ENCODE results near the gene EHD1.

Gene EHD1

DNA sequence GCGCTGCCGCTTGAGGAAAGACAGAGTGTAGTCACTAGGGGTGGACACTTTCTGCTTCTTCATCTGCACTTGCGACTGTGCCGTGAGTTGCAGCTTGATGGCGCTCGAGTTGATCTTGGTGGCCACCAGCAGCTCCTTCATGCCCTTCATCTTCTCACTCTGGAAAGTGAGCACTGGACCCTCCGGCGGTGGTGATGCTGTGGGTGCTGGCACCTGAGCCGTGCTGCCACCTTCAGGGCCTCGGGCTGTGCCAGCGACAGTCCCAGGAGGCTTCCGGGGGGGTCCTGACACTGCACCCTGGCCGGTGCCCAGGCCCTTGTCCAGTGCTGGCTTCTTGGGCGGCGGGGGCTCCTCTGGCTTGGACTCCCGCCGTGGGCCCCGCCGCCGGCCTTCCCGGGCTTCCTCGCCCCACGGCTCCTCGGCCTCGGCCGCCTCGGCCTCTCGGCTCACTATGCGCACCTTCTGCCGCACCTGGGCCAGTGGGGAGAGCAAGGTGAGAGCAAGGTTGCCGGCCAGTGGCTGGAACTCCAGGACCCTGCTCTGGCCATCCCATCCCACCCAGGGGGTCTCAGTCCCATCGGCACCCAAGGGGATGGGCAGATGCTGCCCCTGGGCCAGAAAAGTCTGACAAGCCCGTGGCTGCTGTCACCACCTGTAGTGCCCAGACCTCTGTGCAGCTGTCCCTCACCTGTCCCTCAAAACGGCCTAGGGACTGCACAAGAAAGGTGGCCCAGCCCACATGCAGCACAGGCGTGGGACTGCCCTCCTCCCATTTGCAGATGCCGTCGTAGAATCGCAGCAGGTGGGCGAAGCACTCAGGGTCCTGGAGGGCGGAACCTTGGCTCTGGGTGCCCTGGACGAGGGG, 73.8 kb downstream of the EHD1 start:
- no peak for DNase-seq (ENCODE audit: extremely low read depth, insufficient read length)
- H3K36me3 ChIP-seq (ENCODE audit: control insufficient read depth, insufficient read depth, low read length), result peaks cover 11% of the 10 kb centered on the region
- no peaks in the 10 kb centered on the region for H3K27me3 ChIP-seq (replicated peaks; ENCODE audit: control insufficient read depth, insufficient read depth, low read length)
- TF ChIP-seq, protein P1, sequence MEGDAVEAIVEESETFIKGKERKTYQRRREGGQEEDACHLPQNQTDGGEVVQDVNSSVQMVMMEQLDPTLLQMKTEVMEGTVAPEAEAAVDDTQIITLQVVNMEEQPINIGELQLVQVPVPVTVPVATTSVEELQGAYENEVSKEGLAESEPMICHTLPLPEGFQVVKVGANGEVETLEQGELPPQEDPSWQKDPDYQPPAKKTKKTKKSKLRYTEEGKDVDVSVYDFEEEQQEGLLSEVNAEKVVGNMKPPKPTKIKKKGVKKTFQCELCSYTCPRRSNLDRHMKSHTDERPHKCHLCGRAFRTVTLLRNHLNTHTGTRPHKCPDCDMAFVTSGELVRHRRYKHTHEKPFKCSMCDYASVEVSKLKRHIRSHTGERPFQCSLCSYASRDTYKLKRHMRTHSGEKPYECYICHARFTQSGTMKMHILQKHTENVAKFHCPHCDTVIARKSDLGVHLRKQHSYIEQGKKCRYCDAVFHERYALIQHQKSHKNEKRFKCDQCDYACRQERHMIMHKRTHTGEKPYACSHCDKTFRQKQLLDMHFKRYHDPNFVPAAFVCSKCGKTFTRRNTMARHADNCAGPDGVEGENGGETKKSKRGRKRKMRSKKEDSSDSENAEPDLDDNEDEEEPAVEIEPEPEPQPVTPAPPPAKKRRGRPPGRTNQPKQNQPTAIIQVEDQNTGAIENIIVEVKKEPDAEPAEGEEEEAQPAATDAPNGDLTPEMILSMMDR (IDR thresholded peaks at IDR 0.05; ENCODE audit: insufficient read depth, low read length, poor library complexity, severe bottlenecking), result no peak
- no peak overlapping the region for H3K4me3 ChIP-seq (replicated peaks; ENCODE audit: low read depth, low read length)

DNA sequence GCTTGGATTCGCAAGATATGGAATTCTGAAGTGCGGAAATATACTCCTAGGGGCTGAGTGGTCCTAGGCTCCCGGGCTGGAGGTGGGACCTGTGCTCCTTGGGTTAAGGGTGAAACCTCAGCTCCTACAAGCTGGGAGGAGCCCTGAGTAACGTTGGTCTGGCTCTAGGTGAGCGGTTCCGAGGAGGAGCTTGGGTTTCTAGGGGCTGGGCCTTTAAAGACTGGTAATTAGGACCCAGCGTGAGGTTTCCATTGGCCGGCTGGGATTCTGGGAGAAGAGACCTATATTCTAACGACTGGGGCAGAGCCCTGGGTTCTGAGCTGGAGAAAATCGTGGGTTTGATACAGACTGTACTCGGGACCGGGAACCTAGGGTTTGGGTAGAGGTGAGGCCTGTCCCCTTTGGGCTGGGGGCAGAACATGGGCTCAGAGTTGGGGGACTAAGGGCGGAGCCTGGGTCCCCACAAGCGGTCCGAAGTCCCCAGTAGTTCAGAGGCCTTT, 74.5 kb downstream of the EHD1 start:
- Histone ChIP-seq H3K27me3 (replicated peaks; ENCODE audit: control insufficient read depth, insufficient read depth, low read length) (no peaks in the 10 kb centered on the region), H3K4me3 (replicated peaks; ENCODE audit: low read depth, low read length) (peak overlapping the region; percentile 73), H3K36me3 (ENCODE audit: control insufficient read depth, insufficient read depth, low read length) (peaks cover 14% of the 10 kb centered on the region)
- TF ChIP-seq, protein P1 (IDR thresholded peaks at IDR 0.05; ENCODE audit: insufficient read depth, low read length, poor library complexity, severe bottlenecking), result no peak
- DNase-seq (ENCODE audit: extremely low read depth, insufficient read length), result no peak

DNA sequence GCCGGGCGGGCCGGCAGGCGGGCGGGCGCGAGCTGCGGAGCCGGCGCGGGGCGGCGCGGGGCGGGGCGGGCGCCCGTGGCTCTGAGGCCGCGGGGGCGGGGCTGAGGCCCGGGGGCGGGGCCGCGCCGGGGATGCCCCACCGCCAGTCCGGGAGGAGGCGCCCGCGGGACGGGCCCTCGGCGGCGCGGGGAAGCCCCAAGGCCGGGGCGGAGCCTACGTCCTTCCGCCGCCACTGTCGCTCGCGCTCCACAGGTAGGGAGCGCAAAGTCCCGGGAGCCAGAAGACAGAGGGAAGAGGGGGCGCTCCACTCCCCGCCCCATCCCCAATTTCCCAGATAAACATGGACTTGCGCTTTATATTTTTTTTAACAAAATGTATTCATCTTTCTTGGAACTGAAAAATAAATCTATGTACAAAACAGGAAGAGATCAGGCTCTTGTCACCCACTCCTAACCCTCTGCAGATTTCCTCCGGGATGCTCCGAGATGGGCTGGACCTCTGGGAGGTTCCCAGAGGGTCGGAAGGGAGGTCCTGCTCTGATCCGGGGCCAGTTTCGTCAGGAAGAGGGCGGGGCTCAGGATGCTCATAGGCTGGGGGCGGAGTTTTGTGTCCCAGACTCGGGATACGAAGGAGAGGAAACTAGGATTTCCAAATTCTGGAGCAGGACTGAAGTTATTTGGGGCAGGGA, 75.1 kb downstream of the EHD1 start, which contains the start of gene MAP4K2:
Gene MAP4K2 (minus strand): TSS at position 57 of the 688 bp plus-strand sequence. CDS start 65 bp downstream, outside the sequence.
- peak; percentile 86 for DNase-seq (ENCODE audit: extremely low read depth, insufficient read length)
- H3K36me3 ChIP-seq (ENCODE audit: control insufficient read depth, insufficient read depth, low read length), result peaks cover 15% of the 10 kb centered on the region
- TF ChIP-seq, protein P1 (IDR thresholded peaks at IDR 0.05; ENCODE audit: insufficient read depth, low read length, poor library complexity, severe bottlenecking), result peak; percentile 6
- H3K27me3 ChIP-seq (replicated peaks; ENCODE audit: control insufficient read depth, insufficient read depth, low read length), result no peaks in the 10 kb centered on the region
- H3K4me3 ChIP-seq (replicated peaks; ENCODE audit: low read depth, low read length), result peak within 1 kb of the TSS; percentile 84

DNA sequence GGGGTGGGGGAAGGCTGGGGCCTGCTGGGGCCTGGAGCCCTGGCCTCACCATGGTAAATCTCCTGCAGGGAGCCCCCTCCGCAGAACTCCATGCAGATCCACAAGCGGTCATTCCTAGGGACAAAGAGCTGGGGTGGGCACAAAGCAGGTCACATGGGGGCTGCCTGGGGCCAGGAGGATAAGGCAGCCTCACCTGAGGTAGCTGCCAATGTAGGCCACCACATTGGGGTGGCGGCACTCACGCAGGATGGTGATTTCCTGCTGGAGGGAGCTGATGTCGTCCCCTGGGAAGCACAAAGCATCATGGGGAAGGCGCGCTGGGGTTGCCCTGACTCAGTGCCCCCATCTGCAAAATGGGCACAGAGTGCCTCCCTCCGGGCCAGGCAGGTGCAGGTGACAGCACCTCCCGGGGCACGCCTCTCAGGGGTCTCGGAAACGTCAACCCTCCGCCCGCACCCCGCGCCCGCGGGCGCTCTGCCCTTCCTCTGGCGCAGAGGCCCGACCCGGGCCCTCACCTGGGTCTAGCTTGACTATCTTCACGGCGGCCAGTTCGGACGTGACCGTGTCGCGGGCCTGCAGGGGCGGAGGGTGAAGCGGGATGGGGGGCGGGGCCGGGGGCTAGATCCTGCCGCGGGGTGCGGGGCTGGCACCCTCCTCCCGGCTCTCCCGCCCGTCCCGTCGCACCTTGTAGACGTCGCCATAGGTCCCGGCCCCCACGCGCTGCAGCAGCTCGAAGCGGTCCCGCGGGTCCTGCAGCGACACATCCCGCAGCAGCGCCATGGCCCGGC, 75.9 kb downstream of the EHD1 start:
- peak; percentile 62 for DNase-seq (ENCODE audit: extremely low read depth, insufficient read length)
- peak overlapping the region; percentile 84 for H3K4me3 ChIP-seq (replicated peaks; ENCODE audit: low read depth, low read length)
- TF ChIP-seq, protein P1 (IDR thresholded peaks at IDR 0.05; ENCODE audit: insufficient read depth, low read length, poor library complexity, severe bottlenecking), result no peak
- no peaks in the 10 kb centered on the region for H3K27me3 ChIP-seq (replicated peaks; ENCODE audit: control insufficient read depth, insufficient read depth, low read length)
- H3K36me3 ChIP-seq (ENCODE audit: control insufficient read depth, insufficient read depth, low read length), result peaks cover 11% of the 10 kb centered on the region

All from GM06990 (cell line).